Stimulated activated CD8-positive, alpha-beta memory T cell treated with anti-CD3 and anti-CD28 coated beads, Interleukin-7, amount 100 ng/mL, for 4 hours (primary cell): Measurements from ENCODE around the gene ANGEL2.
"Not testable (repeated sequence)": the region's sequence is repeated elsewhere in the genome, so short reads cannot be mapped to it uniquely, and the experiment has no call there.

Source experiments
- DNase-seq, 2 donors: peaks; one replicate each; pipeline ENCODE4 v3.0.0-alpha.2; 2020; ENCODE audit warnings: low read depth in 2 of 2

The ANGEL2 gene

GRCh38 chr1:212975111-212975918 lies 40.4 kb downstream of the ANGEL2 start:
- DNase-seq = no peak

DNA sequence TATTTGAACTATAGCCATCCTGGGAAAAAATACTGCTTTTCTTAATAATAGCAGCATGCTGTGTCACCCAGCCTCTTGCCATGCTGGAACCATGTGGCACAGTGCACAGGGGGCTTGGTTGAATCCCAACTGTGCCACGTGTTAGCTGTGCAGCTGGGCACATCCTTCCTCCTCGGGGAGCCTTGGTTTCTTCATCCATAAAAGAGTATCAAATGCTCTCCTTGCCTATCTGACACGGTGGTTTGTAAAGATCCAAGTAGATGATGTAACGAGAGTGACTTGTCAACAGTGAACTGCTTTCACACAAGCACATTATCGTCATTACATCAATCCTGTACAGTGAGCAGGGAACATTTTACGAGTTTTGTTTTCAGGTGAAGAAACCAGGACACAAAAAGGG lies 41.0 kb downstream of the ANGEL2 start:
- no peak for DNase-seq

- no peak for DNase-seq
Observed at GRCh38 chr1:212973899-212974298, 41.8 kb downstream of the ANGEL2 start.

GRCh38 chr1:212973426-212973825 lies 42.2 kb downstream of the ANGEL2 start:
- DNase-seq = no peak

GRCh38 chr1:212971312-212971711 lies 44.4 kb downstream of the ANGEL2 start:
- no peak for DNase-seq

- no peak for DNase-seq
Observed at GRCh38 chr1:212970085-212970484, 45.6 kb downstream of the ANGEL2 start.

- no peak for DNase-seq
Observed at GRCh38 chr1:212968368-212968863, 47.3 kb downstream of the ANGEL2 start.

DNA sequence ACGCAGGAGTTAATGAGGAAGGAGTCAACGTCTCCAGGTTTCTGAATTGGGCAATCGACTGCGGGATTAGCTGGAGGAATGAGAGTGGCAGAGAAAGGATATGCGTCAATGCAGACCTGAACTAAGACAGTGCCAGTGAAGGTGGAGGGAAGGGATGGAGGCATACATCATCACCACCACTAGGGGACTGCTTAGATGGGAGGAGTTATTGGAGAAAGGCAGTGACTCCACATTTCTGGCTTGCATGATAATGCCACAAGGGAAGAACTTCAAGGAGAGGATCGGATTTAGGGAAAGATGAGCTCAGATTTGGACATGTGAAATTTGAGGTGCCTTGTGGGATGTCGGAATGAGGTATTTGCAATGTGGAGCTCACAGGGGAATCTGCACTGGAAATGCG lies 47.9 kb downstream of the ANGEL2 start:
- DNase-seq = no peak

GRCh38 chr1:212966616-212967015 lies 49.1 kb downstream of the ANGEL2 start:
- DNase-seq = no peak

DNA sequence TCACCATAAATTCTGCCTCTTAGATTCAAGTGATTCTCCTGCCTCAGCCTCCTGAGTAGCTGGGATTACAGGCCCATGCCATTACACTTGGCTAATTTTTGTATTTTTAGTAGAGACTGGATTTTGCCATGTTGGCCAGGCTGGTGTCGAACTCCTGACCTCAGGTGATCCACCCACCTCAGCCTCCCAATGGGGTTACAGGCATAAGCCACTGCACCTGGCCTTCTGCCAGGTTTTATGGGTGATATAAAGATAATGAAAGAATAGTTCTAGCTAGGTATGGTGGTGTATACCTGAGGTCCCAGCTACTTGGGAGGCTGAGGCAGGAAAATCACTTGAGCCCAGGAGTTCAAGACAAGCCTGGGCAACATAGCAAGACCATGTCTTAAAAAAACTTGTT lies 50.7 kb downstream of the ANGEL2 start:
- DNase-seq = not testable (repeated sequence)

GRCh38 chr1:212964102-212964501 lies 51.6 kb downstream of the ANGEL2 start:
- DNase-seq = no peak

- DNase-seq = no peak
Observed at GRCh38 chr1:212962509-212962908, 53.2 kb downstream of the ANGEL2 start.

GRCh38 chr1:212960932-212961331 lies 54.7 kb downstream of the ANGEL2 start:
- DNase-seq = no peak

DNA sequence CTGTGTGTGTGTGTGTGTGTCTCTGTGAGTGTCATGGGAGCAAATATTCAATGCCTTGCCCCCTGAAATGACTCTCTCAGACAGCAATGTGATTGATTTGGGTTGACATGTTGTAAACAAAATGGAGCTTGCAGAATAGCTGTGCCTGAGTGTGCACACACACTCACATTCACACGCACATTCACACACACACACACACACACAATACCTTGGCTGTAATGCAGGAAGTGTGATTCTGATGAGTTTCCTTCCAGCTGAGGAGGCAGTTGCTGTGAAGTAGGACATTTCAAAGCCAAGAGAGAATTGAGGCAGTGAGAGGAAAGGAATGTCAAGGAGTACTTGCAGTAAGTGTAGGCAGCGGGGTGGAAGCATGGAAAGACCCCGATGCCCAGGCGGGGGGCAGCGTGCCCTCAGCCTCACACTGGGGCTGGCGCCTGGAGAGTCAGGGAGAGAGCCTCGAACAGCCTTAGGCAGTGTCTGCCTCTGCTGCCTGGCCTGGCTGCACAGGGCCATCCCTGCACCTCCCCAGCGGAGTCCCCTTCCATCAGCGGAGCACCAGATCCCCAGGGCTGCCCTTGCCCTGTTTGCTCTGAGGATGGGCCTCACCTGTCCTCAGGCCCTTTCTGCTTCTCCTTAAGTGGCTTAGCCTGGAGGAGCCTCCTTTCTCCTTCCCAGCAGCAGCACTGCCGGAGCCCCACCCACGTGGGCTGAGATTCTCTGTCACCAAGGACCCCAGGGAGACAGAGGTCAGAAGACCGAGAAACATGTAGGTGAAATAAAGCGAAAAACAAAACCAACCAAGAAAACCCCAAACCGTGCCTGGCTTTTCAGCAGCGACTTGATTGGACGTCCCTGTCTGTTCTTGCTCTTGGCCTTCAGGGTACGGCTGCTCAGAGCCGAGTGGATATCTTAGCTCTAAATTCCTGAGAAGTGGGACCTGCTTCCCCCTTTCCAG lies 56.1 kb downstream of the ANGEL2 start:
- DNase-seq = no peak

DNA sequence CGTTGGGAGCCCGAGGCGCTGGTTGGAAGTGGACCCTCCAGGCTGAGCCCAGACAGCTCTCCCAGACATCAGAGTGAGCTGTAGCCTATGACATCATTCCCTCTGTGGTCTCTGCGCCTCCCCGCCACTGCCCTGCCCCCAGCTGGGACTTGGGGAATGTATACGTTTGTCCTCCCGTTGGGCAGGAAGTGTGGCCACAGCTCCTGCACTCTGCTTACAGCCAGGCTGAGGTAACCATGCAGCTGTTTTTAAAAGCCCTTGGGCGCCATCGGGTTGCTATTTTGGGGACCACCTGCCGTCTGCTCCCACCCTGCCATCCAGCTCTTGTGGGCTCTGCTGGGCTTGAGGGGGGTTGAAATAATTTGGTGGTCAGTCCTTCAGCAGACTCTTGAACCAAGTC lies 57.5 kb downstream of the ANGEL2 start:
- DNase-seq = no peak

- no peak for DNase-seq
Observed at GRCh38 chr1:212957546-212957945, 58.1 kb downstream of the ANGEL2 start.

DNA sequence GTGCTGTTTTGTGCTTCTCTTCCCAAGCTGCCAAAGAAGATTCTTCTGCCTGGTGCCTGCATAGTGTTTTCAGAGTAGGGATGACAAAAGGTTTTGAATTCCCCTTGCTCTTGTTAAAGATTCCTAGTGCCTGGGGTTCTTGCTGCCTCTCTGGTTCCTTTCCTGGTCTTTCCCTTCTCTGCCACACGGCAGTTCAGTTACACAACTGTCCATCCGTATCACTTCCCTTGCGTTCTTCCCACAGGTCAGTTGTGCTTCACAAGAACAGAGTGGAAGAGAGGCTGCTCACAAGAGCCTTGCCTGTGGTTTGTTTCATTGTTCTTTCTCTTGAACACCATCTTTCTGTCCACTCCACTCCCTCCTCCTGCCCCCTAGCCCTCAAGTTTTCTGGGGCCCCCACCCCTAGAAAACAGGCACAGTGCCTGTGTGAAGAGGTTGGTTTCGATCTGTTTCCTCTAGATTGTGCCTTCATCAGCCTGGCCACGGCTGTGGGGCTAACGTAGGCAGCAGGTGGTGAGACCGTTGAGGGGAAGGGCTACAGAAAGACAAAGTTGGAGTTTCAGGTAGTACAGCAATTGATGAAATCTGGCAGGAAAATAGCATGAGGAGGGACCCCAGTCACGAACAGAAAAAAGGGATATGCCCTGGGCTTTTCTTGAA lies 59.6 kb downstream of the ANGEL2 start:
- no peak for DNase-seq

- no peak for DNase-seq
Observed at GRCh38 chr1:212955098-212955497, 60.6 kb downstream of the ANGEL2 start.

DNA sequence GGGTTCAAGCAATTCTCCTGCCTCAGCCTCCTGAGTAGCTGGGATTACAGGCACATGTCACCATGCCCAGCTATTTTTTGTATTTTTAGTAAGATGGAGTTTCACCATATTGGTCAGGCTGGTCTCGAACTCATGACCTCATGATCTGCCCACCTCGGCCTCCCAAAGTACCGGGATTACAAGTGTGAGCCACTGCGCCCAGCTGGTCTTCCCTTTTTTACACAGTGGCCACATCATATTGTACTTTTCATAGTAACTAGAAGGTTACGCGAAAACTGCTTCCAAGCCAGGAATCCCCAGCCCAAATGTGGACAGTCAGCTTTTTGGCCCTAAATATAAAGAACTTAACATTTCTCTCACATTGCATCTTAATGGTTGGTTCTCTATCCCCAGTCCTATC lies 61.2 kb downstream of the ANGEL2 start:
- DNase-seq = no peak

DNA sequence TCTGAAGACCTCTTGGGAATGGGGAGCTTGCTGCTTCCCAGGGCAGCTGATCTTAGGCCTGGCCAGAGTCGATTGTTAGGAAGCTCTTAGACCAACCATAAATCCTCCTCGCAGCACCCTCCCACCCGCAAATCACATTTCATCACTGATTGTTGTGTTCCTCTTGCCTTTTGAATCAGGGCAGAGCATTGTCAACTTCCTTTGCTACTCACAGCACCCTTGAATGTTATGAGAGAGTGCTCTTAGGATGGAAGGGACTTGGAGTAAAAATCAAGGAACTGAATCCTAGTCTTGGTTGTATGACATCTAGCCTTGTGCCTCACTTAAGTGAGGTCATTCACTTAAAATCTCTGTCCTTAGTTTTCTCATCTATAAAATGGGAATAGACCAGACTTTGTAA lies 62.3 kb downstream of the ANGEL2 start:
- DNase-seq = no peak

- no peak for DNase-seq
Observed at GRCh38 chr1:212952641-212952976, 63.1 kb downstream of the ANGEL2 start.

DNA sequence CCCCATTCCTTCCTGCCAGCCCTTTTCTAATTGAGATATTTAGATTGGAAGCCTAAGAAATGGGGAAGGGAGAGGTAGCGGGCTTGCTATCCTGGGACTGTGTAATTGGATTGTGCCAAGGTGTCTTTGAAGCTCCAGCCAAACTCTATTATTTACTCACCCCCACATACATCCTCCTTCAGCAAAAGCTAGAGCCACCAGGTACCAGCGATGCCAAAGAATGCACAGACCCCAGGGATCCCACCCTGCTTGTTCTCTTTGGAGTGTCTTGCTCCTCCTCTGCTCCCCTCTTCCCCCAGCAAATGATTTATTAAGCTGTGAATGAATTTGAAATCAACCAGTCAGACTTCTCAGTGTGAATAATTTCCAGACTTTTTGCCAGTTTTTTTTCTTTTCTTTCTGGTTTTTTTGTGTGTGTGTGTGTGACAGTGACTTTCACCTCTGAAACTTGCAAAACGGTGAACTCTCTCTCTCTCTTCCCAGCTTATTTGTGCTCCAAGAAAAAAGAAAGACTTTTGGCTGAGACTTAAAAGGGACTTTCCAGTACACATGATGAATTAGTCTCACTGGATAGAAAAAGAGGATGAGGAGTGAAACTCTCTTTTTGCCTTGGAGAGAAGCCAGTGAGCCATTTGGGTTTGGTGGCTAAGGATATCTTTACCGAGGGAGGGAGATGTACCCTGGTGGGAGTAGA lies 63.6 kb downstream of the ANGEL2 start:
- DNase-seq = no peak
